Activated CD4-positive, alpha-beta T cell treated with anti-CD3 and anti-CD28 coated beads, Interleukin-10, Interleukin-2, amounts not matched to agents 100 ng/mL and 50 ng/mL, durations not matched to agents 16 hours and 8 hours (primary cell): Measurements from ENCODE around the gene ABCG5.

Experiments
- DNase-seq: peaks from one replicate; pipeline ENCODE4 v3.0.0-alpha.2; 2020

ABCG5 gene

GRCh38 chr2:43803113-43803512 is 35.5 kb downstream of the ABCG5 start:
- DNase-seq: no peak

GRCh38 chr2:43802135-43802534 is 36.5 kb downstream of the ABCG5 start:
- no peak for DNase-seq

- DNase-seq: no peak
These were observed 37.7 kb downstream of the ABCG5 start for GRCh38 chr2:43800894-43801293.

- DNase-seq: no peak
These were observed 40.3 kb downstream of the ABCG5 start for GRCh38 chr2:43798300-43798699.

GRCh38 chr2:43796206-43796605 is 42.4 kb downstream of the ABCG5 start:
- no peak for DNase-seq

- no peak for DNase-seq
These were observed 43.7 kb downstream of the ABCG5 start for GRCh38 chr2:43794956-43795355.

GRCh38 chr2:43792653-43793052 is 46.0 kb downstream of the ABCG5 start:
- no peak for DNase-seq

GRCh38 chr2:43791035-43791765 is 47.4 kb downstream of the ABCG5 start:
- DNase-seq: no peak

GRCh38 chr2:43790147-43790546 is 48.5 kb downstream of the ABCG5 start:
- no peak for DNase-seq

GRCh38 chr2:43788646-43789045 is 50.0 kb downstream of the ABCG5 start:
- no peak for DNase-seq

- DNase-seq: no peak
These were observed 50.7 kb downstream of the ABCG5 start for GRCh38 chr2:43787895-43788294.

- no peak for DNase-seq
These were observed 60.4 kb downstream of the ABCG5 start for GRCh38 chr2:43778233-43778632.

GRCh38 chr2:43777306-43777926 is 61.2 kb downstream of the ABCG5 start:
- no peak for DNase-seq

GRCh38 chr2:43776324-43776723 is 62.3 kb downstream of the ABCG5 start:
- DNase-seq: peak; percentile 51

GRCh38 chr2:43774617-43775016 is 64.0 kb downstream of the ABCG5 start:
- no peak for DNase-seq

GRCh38 chr2:43773876-43774613 is 64.6 kb downstream of the ABCG5 start, which contains the start of gene DYNC2LI1:
TSS of gene DYNC2LI1 (plus strand) at chr2:43774039. CDS start at chr2:43774139, 100 bp downstream.
- DNase-seq: peak; percentile 89

- no peak for DNase-seq
These were observed 72.6 kb downstream of the ABCG5 start for GRCh38 chr2:43766006-43766405.

GRCh38 chr2:43764086-43764705 is 74.4 kb downstream of the ABCG5 start:
- DNase-seq: no peak

GRCh38 chr2:43763091-43763490 is 75.5 kb downstream of the ABCG5 start:
- DNase-seq: no peak
